ENCODE data around the gene PCYT1B.

PCYT1B gene

GRCh38 chrX:24574743-24575142 is 72.4 kb downstream of the PCYT1B start:
- DNase-seq (ENCODE audit: low read depth), result no peak
- TF ChIP-seq CTCF (IDR thresholded peaks at IDR 0.05; ENCODE audit: low read depth, low read length, missing control alignments), result no peak
- H3K4me3 ChIP-seq (ENCODE audit: low read depth, low read length), result no peak overlapping the region

GRCh38 chrX:24567169-24567568 is 80.0 kb downstream of the PCYT1B start:
- TF ChIP-seq CTCF (IDR thresholded peaks at IDR 0.05; ENCODE audit: low read depth, low read length, missing control alignments), result no peak
- no peak overlapping the region for H3K4me3 ChIP-seq (ENCODE audit: low read depth, low read length)
- DNase-seq (ENCODE audit: low read depth), result no peak

GRCh38 chrX:24566240-24566639 is 80.9 kb downstream of the PCYT1B start:
- no peak for DNase-seq (ENCODE audit: low read depth)
- no peak for TF ChIP-seq CTCF (IDR thresholded peaks at IDR 0.05; ENCODE audit: low read depth, low read length, missing control alignments)
- H3K4me3 ChIP-seq (ENCODE audit: low read depth, low read length), result no peak overlapping the region

- H3K4me3 ChIP-seq (ENCODE audit: low read depth, low read length), result no peak overlapping the region
- no peak for TF ChIP-seq CTCF (IDR thresholded peaks at IDR 0.05; ENCODE audit: low read depth, low read length, missing control alignments)
- no peak for DNase-seq (ENCODE audit: low read depth)
These were observed 83.7 kb downstream of the PCYT1B start for GRCh38 chrX:24563291-24564010.

- peak; percentile 35 for TF ChIP-seq CTCF (IDR thresholded peaks at IDR 0.05; ENCODE audit: low read depth, low read length, missing control alignments)
- no peak for DNase-seq (ENCODE audit: low read depth)
- no peak overlapping the region for H3K4me3 ChIP-seq (ENCODE audit: low read depth, low read length)
These were observed 86.0 kb downstream of the PCYT1B start for GRCh38 chrX:24561121-24561520.

GRCh38 chrX:24553011-24553410 is 94.1 kb downstream of the PCYT1B start:
- DNase-seq (ENCODE audit: low read depth), result no peak
- H3K4me3 ChIP-seq (ENCODE audit: low read depth, low read length), result no peak overlapping the region
- TF ChIP-seq CTCF (IDR thresholded peaks at IDR 0.05; ENCODE audit: low read depth, low read length, missing control alignments), result no peak

- TF ChIP-seq CTCF (IDR thresholded peaks at IDR 0.05; ENCODE audit: low read depth, low read length, missing control alignments), result no peak
- DNase-seq (ENCODE audit: low read depth), result no peak
- H3K4me3 ChIP-seq (ENCODE audit: low read depth, low read length), result no peak overlapping the region
These were observed 97.0 kb downstream of the PCYT1B start for GRCh38 chrX:24550166-24550565.
